K562 (cell line): ENCODE data around the gene XPR1. TPM values are rescaled to one million over a fixed set of nuclear protein-coding genes. Genes with fewer than 3 reads are reported as not detected.

ENCODE experiments used
- ARID3A ChIP-seq: IDR thresholded peaks from 2 replicates; pipeline ENCODE4 v1.6.1; 2012; ENCODE audit warnings: low read depth, low read length, improper control_type of control experiment, borderline replicate concordance
- CBFA2T2 ChIP-seq: fragments of 450-650 bp; conservative IDR thresholded peaks from 2 replicates; pipeline ENCODE4 v1.6.1; 2017; ENCODE audit warnings: mild to moderate bottlenecking
- FOXK2 ChIP-seq, 2 experiments: fragments of 450-650 bp; IDR thresholded peaks in 1 of 2; conservative IDR thresholded peaks in 1 of 2; 2 replicates each; pipeline ENCODE4 v1.6.1; 2016; ENCODE audit warnings: low read depth in 2 of 2, mild to moderate bottlenecking in 1 of 2
- HEY1 ChIP-seq: fragments of 250-450 bp; sonication (Bioruptor Pico); IDR thresholded peaks from 2 replicates; pipeline ENCODE4 v1.5.0; 2020; ENCODE audit warnings: mild to moderate bottlenecking, moderate library complexity, borderline replicate concordance
- KDM2B ChIP-seq: fragments of 250-450 bp; sonication (Bioruptor Pico); IDR thresholded peaks from 2 replicates; pipeline ENCODE4 v1.8.0; 2021; ENCODE audit warnings: mild to moderate bottlenecking, moderate library complexity
- MAFG ChIP-seq: fragments of 450-650 bp; conservative IDR thresholded peaks from 2 replicates; pipeline ENCODE4 v1.6.1; 2016; ENCODE audit warnings: missing genetic modification characterization, missing compliant biosample characterization
- NCOA1 ChIP-seq: fragments of 450-650 bp; IDR thresholded peaks from 2 replicates; pipeline ENCODE4 v1.6.1; 2016; ENCODE audit warnings: low read depth
- NCOR1 ChIP-seq: fragments of 450-650 bp; IDR thresholded peaks from 2 replicates; pipeline ENCODE4 v1.6.1; 2016; ENCODE audit warnings: mild to moderate bottlenecking, moderate library complexity
- PCBP2 ChIP-seq: fragments of 200-400 bp; formaldehyde crosslinking; IDR thresholded peaks from 2 replicates; pipeline ENCODE4 v1.6.1; 2018; ENCODE audit warnings: low read length, low read depth, mild to moderate bottlenecking, moderate library complexity; ENCODE audit not compliant: poor library complexity, severe bottlenecking
- SIRT6 ChIP-seq: IDR thresholded peaks from one replicate; pipeline ENCODE4 v1.6.1; 2012; ENCODE audit warnings: low read depth, mild to moderate bottlenecking, control low read depth, inconsistent platforms, low read length, moderate library complexity
- TRIM24 ChIP-seq, 2 experiments: fragments of 450-650 bp; IDR thresholded peaks; 2 replicates each; pipeline ENCODE4 v1.6.1; 2016
- XRCC5 ChIP-seq: fragments of 200-400 bp; formaldehyde crosslinking; IDR thresholded peaks from 2 replicates; pipeline ENCODE4 v1.6.1; 2017; ENCODE audit warnings: low read depth, mild to moderate bottlenecking, low read length
- ZFPM2 ChIP-seq: fragments of 250-450 bp; sonication (Bioruptor Pico); IDR thresholded peaks from 2 replicates; pipeline ENCODE4 v1.5.1; 2022; ENCODE audit warnings: mild to moderate bottlenecking
- ZNF316 ChIP-seq: fragments of 450-650 bp; IDR thresholded peaks from 2 replicates; pipeline ENCODE4 v1.6.1; 2016
- ZNF318 ChIP-seq, 2 experiments: fragments of 450-650 bp; IDR thresholded peaks; 2 replicates each; pipeline ENCODE4 v1.6.1; 2016; ENCODE audit warnings: mild to moderate bottlenecking in 2 of 2, borderline replicate concordance in 1 of 2, low read depth in 1 of 2, moderate library complexity in 1 of 2
- polyA plus RNA-seq, 8 experiments: library from polyadenylated mRNA; depleted of rRNA in 4 of 8; stranded (reverse) in 5 of 8; unstranded in 3 of 8; fragments of >200 nt; fragmentation: Nextera tagmentation in 2 of 8; fragmentation: Illumina TruSeq in 1 of 8; extraction: Ambion mirVana in 2 of 8; extraction: Trizol in 1 of 8; gene quantifications; 2 replicates each; pipeline versions ENCODE4 v1.2.1 to v1.2.3, GENCODE V29; 2011 to 2014; ENCODE audit warnings: inconsistent platforms in 1 of 8, missing spikeins in 1 of 8
- total RNA-seq, 7 experiments: library from RNA; depleted of rRNA in 6 of 7; stranded (reverse); fragments of >200 nt in 6 of 7; fragmentation: Illumina TruSeq in 2 of 7; extraction: Trizol in 2 of 7; gene quantifications; 2 replicates each; pipeline versions ENCODE4 v1.2.1 to v1.2.3, GENCODE V29; 2011 to 2021; ENCODE audit warnings: low replicate concordance in 1 of 7
- TF ChIP-seq, protein P1 (sequence below): fragments of 250-450 bp; sonication (Bioruptor Pico); IDR thresholded peaks from 2 replicates; pipeline ENCODE4 v1.8.0; 2022; ENCODE audit warnings: moderate library complexity, mild to moderate bottlenecking, inconsistent platforms

The XPR1 gene
- total and polyA plus RNA-seq, 9 of the 15 experiments (the other 6 are each of a cell fraction or from before 2014, with no cell fraction given) = 3.0 to 66.2 (median 38.6) TPM

GRCh38 chr1:180610556-180611015, 21.2 kb upstream of the XPR1 start (continued):
- TF ChIP-seq SIRT6 = no peak
- peak in 1 of 2 experiments; percentile 38; a peak in 2 of 4 replicates for TF ChIP-seq FOXK2 (conservative IDR thresholded peaks at IDR 0.05 in 1 of 2, IDR thresholded peaks at IDR 0.05 in 1 of 2; ENCODE audit: low read depth in 2 of 2)
- no peak for TF ChIP-seq XRCC5
- no peak for TF ChIP-seq KDM2B
- peak; percentile 72; the same call in 1 of the 2 replicates for TF ChIP-seq NCOA1
- peak; percentile 79 to 85 for TF ChIP-seq TRIM24 (IDR thresholded peaks at IDR 0.05)
- peak; percentile 94 for TF ChIP-seq CBFA2T2
- no peak for TF ChIP-seq MAFG (tag)
- TF ChIP-seq ZFPM2 (CRISPR knock-in tag) = no peak
- peak; percentile 91 for TF ChIP-seq NCOR1
- no peak for TF ChIP-seq HEY1 (CRISPR knock-in tag)
- TF ChIP-seq, protein P1, sequence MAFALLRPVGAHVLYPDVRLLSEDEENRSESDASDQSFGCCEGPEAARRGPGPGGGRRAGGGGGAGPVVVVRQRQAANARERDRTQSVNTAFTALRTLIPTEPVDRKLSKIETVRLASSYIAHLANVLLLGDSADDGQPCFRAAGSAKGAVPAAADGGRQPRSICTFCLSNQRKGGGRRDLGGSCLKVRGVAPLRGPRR (CRISPR knock-in tag) = no peak
- no peak for TF ChIP-seq ZNF318 (IDR thresholded peaks at IDR 0.05; ENCODE audit: borderline replicate concordance in 1 of 2, low read depth in 1 of 2)
- no peak for TF ChIP-seq ZNF316
- TF ChIP-seq PCBP2 = no peak
- TF ChIP-seq ARID3A = no peak
